Esophagus muscularis mucosa (tissue), 4 donors: Measurements from ENCODE around the gene FXYD3. TPM values are rescaled to one million over a fixed set of nuclear protein-coding genes. Genes with fewer than 3 reads are reported as not detected.
A peak's percentile ranks its signal among the peaks of the same experiment; 100 is the strongest.

Source experiments
- DNase-seq: peaks from one replicate; pipeline ENCODE4 v3.0.0-alpha.2; 2017; ENCODE audit errors: extremely low spot score
- H3K27ac ChIP-seq, 4 donors: fragments of 200-600 bp; sonication (generic); replicated peaks in 1 of 4; 1 replicate in 3 of 4; 2 replicates in 1 of 4; pipeline ENCODE4 v1.5.1; 2016 to 2019; ENCODE audit warnings: mild to moderate bottlenecking in 1 of 4
- H3K27me3 ChIP-seq, 4 donors: fragments of 200-600 bp; sonication (generic); one replicate each; pipeline versions ENCODE4 v1.5.1 to v1.6.0; 2016 to 2019
- H3K36me3 ChIP-seq, 4 donors: fragments of 200-600 bp; sonication (generic); one replicate each; pipeline ENCODE4 v1.5.1; 2016 to 2019
- H3K4me1 ChIP-seq, 4 donors: fragments of 200-600 bp; sonication (generic); one replicate each; pipeline ENCODE4 v1.5.1; 2016 to 2019
- H3K4me3 ChIP-seq, 4 donors: fragments of 200-600 bp; sonication (generic); 1 replicate in 2 of 4; 2 replicates in 2 of 4; pipeline ENCODE4 v1.5.1; 2016 to 2019; ENCODE audit warnings: mild to moderate bottlenecking in 4 of 4, moderate library complexity in 1 of 4
- H3K9me3 ChIP-seq, 4 donors: fragments of 200-600 bp; sonication (generic); 1 replicate in 3 of 4; 2 replicates in 1 of 4; pipeline ENCODE4 v1.5.1; 2016 to 2019
- CTCF ChIP-seq, 3 experiments: fragments of 200-600 bp in 2 of 3; fragments of 450-650 bp in 1 of 3; sonication (generic) in 2 of 3; IDR thresholded peaks; one replicate each; pipeline ENCODE4 v1.5.1; 2017 to 2019; ENCODE audit warnings: antibody characterized with exemption in 3 of 3, mild to moderate bottlenecking in 2 of 3, moderate library complexity in 1 of 3
- EP300 ChIP-seq: sonication (generic); formaldehyde crosslinking; IDR thresholded peaks from one replicate; pipeline ENCODE4 v1.6.1; 2017; ENCODE audit warnings: antibody characterized with exemption
- POLR2A ChIP-seq: fragments of 450-650 bp; IDR thresholded peaks from one replicate; pipeline ENCODE4 v1.6.1; 2017; ENCODE audit warnings: antibody characterized with exemption, moderate library complexity, mild to moderate bottlenecking, low read depth
- POLR2AphosphoS5 ChIP-seq, 2 donors: sonication (generic); formaldehyde crosslinking; IDR thresholded peaks; one replicate each; pipeline ENCODE4 v1.6.1; 2017; ENCODE audit warnings: antibody characterized with exemption in 2 of 2
- WGBS: methylation state at CpG from one replicate; pipeline ENCODE4 v1.1.5; 2018; 5-methylcytosine and 5-hydroxymethylcytosine counted together
- intact Hi-C: fragments of 100-400 bp; cut with DNase I; formaldehyde crosslinking; loops from one replicate; pipeline ENCODE4 v1.15.1; 2023
- total RNA-seq, 4 donors: library from RNA; depleted of rRNA; stranded (reverse); fragments of >200 nt; gene quantifications; one replicate each; pipeline versions ENCODE4 v1.1.0 to v1.2.1, GENCODE V29; 2016

Gene FXYD3
- total RNA-seq, 4 donors from 2014 or later: 0.83 to 3.8 (median 3.1) TPM

GRCh38 chr19:35155441-35155840, 39.8 kb downstream of the FXYD3 start:
- peak overlapping the region; percentile 57 to 70 (median 63) for H3K4me3 ChIP-seq
- no peaks in the 10 kb centered on the region for H3K9me3 ChIP-seq
- 11% methylated on average over 10 of the region's 17 CpGs for WGBS
- peaks cover 3 to 38% (median 24%) of the 10 kb centered on the region in 4 donors for H3K36me3 ChIP-seq
- TF ChIP-seq POLR2AphosphoS5 (IDR thresholded peaks at IDR 0.05): no peak
- no peak for TF ChIP-seq POLR2A
- TF ChIP-seq CTCF (IDR thresholded peaks at IDR 0.05): no peak
- no peak for TF ChIP-seq EP300
- intact Hi-C loops: no loop called here
- peaks cover 19 to 35% (median 30%) of the 10 kb centered on the region in 4 donors for H3K4me1 ChIP-seq
- peaks cover 0 to 72% (median 19%) of the 10 kb centered on the region in 4 donors for H3K27me3 ChIP-seq
- no peak for DNase-seq
- peak overlapping the region; percentile 67 to 78 (median 74) for H3K27ac ChIP-seq

- Histone ChIP-seq H3K27me3 (peaks cover 0 to 65% (median 18%) of the 10 kb centered on the region in 4 donors), H3K36me3 (peaks cover 3 to 45% (median 27%) of the 10 kb centered on the region in 4 donors), H3K4me3 (peak overlapping the region; percentile 57 to 70 (median 63)), H3K27ac (peak overlapping the region in 1 of 4 donors; percentile 78), H3K4me1 (peaks cover 19 to 35% (median 30%) of the 10 kb centered on the region in 4 donors), H3K9me3 (no peaks in the 10 kb centered on the region)
- TF ChIP-seq POLR2AphosphoS5 (IDR thresholded peaks at IDR 0.05) (no peak), POLR2A (no peak), EP300 (no peak), CTCF (IDR thresholded peaks at IDR 0.05) (no peak)
- 85% methylated on average over 6 of the region's 6 CpGs for WGBS
- DNase-seq: no peak
- intact Hi-C loops: no loop called here
These were observed 40.5 kb downstream of the FXYD3 start for GRCh38 chr19:35155981-35156672.

DNA sequence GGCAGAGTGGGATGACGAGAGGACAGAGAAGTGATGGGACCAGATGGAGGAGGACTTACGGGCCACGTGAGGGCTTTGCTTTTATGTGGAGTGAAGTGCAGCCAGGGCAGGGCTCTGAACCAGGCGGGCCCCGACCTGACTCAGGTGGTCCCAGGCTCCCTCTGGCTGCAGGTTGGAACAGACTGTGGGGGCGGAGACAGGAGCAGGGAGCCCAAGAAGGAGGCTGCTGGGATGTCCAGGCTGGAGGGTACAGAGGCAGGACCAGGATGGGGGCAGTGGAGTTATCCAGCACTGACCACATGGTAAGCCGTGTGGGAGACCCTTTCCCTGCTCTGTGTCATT, 41.0 kb downstream of the FXYD3 start:
- Histone ChIP-seq H3K4me1 (peaks cover 19 to 35% (median 30%) of the 10 kb centered on the region in 4 donors), H3K27ac (no peak overlapping the region), H3K4me3 (no peak overlapping the region), H3K27me3 (peaks cover 0 to 60% (median 17%) of the 10 kb centered on the region in 4 donors), H3K9me3 (no peaks in the 10 kb centered on the region), H3K36me3 (peaks cover 3 to 50% (median 31%) of the 10 kb centered on the region in 4 donors)
- no peak for TF ChIP-seq POLR2A
- no peak for TF ChIP-seq EP300
- TF ChIP-seq CTCF (IDR thresholded peaks at IDR 0.05): no peak
- no peak for TF ChIP-seq POLR2AphosphoS5 (IDR thresholded peaks at IDR 0.05)
- DNase-seq: no peak
- intact Hi-C loops: no loop called here
- 80% methylated on average over 7 of the region's 7 CpGs for WGBS

GRCh38 chr19:35157431-35157830, 41.8 kb downstream of the FXYD3 start:
- Histone ChIP-seq H3K36me3 (peaks cover 3 to 58% (median 39%) of the 10 kb centered on the region in 4 donors), H3K9me3 (peaks cover 0 to 5% (median 2%) of the 10 kb centered on the region in 4 donors), H3K27ac (no peak overlapping the region), H3K27me3 (peaks cover 0 to 58% (median 17%) of the 10 kb centered on the region in 4 donors), H3K4me1 (peaks cover 19 to 33% (median 30%) of the 10 kb centered on the region in 4 donors), H3K4me3 (no peak overlapping the region)
- intact Hi-C loops: no loop called here
- WGBS: 92% methylated on average over 4 of the region's 4 CpGs
- no peak for TF ChIP-seq POLR2AphosphoS5 (IDR thresholded peaks at IDR 0.05)
- no peak for TF ChIP-seq EP300
- TF ChIP-seq CTCF (IDR thresholded peaks at IDR 0.05): no peak
- TF ChIP-seq POLR2A: no peak
- no peak for DNase-seq
